ENCODE data around the gene LINGO3. TPM values are rescaled to one million over a fixed set of nuclear protein-coding genes. Genes with fewer than 3 reads are reported as not detected.

Gene LINGO3
- total and polyA plus RNA-seq, 2 of the 4 experiments (the other 2 are of a cell fraction) = not detected

- no peak overlapping the region for H4K91ac ChIP-seq (ENCODE audit: insufficient read depth, low read depth, low read length)
- H3K27ac ChIP-seq (ENCODE audit: insufficient read depth, low read length) = no peak overlapping the region
- no peaks in the 10 kb centered on the region for H3K9me3 ChIP-seq (ENCODE audit: control insufficient read depth, insufficient read depth, low read length)
- TF ChIP-seq POLR2A (IDR thresholded peaks at IDR 0.05; ENCODE audit: low read depth, low read length) (no peak), MAFK (IDR thresholded peaks at IDR 0.05; ENCODE audit: low read depth, low read length) (no peak), BHLHE40 (IDR thresholded peaks at IDR 0.05; ENCODE audit: low read depth, low read length) (no peak), MXI1 (IDR thresholded peaks at IDR 0.05; ENCODE audit: borderline replicate concordance, low read depth, low read length) (no peak), FOS (IDR thresholded peaks at IDR 0.05; ENCODE audit: low read depth, low read length) (no peak), ELK1 (IDR thresholded peaks at IDR 0.05; ENCODE audit: borderline replicate concordance, low read depth, low read length) (no peak), CTCF (conservative IDR thresholded peaks at IDR 0.05; ENCODE audit: low read depth, low read length) (no peak), NFE2L2 (IDR thresholded peaks at IDR 0.05; ENCODE audit: low read depth, low read length) (no peak), USF2 (IDR thresholded peaks at IDR 0.05; ENCODE audit: low read depth, low read length) (no peak), RAD21 (IDR thresholded peaks at IDR 0.05; ENCODE audit: low read length) (no peak), SMC3 (IDR thresholded peaks at IDR 0.05; ENCODE audit: low read depth, low read length) (no peak), CHD1 (IDR thresholded peaks at IDR 0.05; ENCODE audit: low read depth, low read length) (no peak), RFX5 (IDR thresholded peaks at IDR 0.05; ENCODE audit: low read depth, low read length) (no peak), RCOR1 (IDR thresholded peaks at IDR 0.05; ENCODE audit: insufficient replicate concordance, low read length) (no peak)
- no peak overlapping the region for H3K4me3 ChIP-seq (ENCODE audit: insufficient read depth, low read depth, low read length)
- no peak overlapping the region for H2BK120ac ChIP-seq (ENCODE audit: low read depth, low read length)
- peaks cover 11% of the 10 kb centered on the region for H3K4me1 ChIP-seq (ENCODE audit: control insufficient read depth, insufficient read depth, low read length)
- no peak overlapping the region for H3K18ac ChIP-seq (ENCODE audit: low read depth, low read length)
- no peak overlapping the region for H3K4me2 ChIP-seq (ENCODE audit: low read depth, low read length)
- WGBS, 2 experiments (ENCODE audit: extremely low coverage in 2 of 2, insufficient read length in 1 of 2) = 81% methylated on average over 11 of the region's 20 CpGs; no CpG with 5 or more reads in 1 of the 2 experiments
- DNase-seq (no peak), ATAC-seq (ENCODE audit: low read depth) (no peak)
- BruUV-seq (replicated peaks) = no TSS peak
- CTCF ChIA-PET = no interaction called here
- in situ Hi-C loops (cut with MboI; ENCODE audit: low sequenced_read_pairs) = no loop called here
- no peak overlapping the region for H2BK5ac ChIP-seq (ENCODE audit: low read depth, low read length, poor library complexity, severe bottlenecking)
- peaks cover 26% of the 10 kb centered on the region for H4K20me1 ChIP-seq (ENCODE audit: insufficient read depth, low read length)
- no peak overlapping the region for H2AK9ac ChIP-seq (replicated peaks; ENCODE audit: low read depth, low read length, poor library complexity)
- H3K9me1 ChIP-seq (ENCODE audit: insufficient read depth, low read length) = no peaks in the 10 kb centered on the region
- H3K27me3 ChIP-seq (ENCODE audit: control insufficient read depth, insufficient read depth, low read length) = peaks cover 52% of the 10 kb centered on the region
- no peak overlapping the region for H3K23ac ChIP-seq (ENCODE audit: low read depth, low read length)
- no peak overlapping the region for H3K14ac ChIP-seq (replicated peaks; ENCODE audit: low read depth, low read length)
- H2AFZ ChIP-seq (replicated peaks; ENCODE audit: low read length, poor library complexity) = peak overlapping the region; percentile 32
- H4K5ac ChIP-seq (ENCODE audit: low read depth, low read length) = no peak overlapping the region
- no peaks in the 10 kb centered on the region for H3K79me1 ChIP-seq (ENCODE audit: low read depth in 1 of 2, low read length in 2 of 2)
- no peak overlapping the region for H2AK5ac ChIP-seq (ENCODE audit: low read depth, low read length)
- no peak overlapping the region for H3K9ac ChIP-seq (ENCODE audit: low read depth, low read length)
- dilution Hi-C loops (cut with HindIII; ENCODE audit: low sequenced_read_pairs, unreplicated experiment) = no loop called here
- intact Hi-C loops (cut with micrococcal nuclease) = no loop called here
- no peak overlapping the region for H4K8ac ChIP-seq (ENCODE audit: low read depth in 2 of 2, low read length in 2 of 2)
- no peak overlapping the region for H3K4ac ChIP-seq (ENCODE audit: low read depth, low read length)
- H2BK15ac ChIP-seq (ENCODE audit: low read depth, low read length) = no peak overlapping the region
- no peaks in the 10 kb centered on the region for H3K36me3 ChIP-seq (ENCODE audit: control insufficient read depth, insufficient read depth, low read length)
- no peak overlapping the region for H3K56ac ChIP-seq (ENCODE audit: extremely low read depth, insufficient read depth, low read length)
- POLR2A ChIA-PET (ENCODE audit: unreplicated experiment) = no interaction called here
- H2BK20ac ChIP-seq (ENCODE audit: low read depth, low read length) = no peak overlapping the region
These were observed 21.4 kb downstream of the LINGO3 start for GRCh38 chr19:2286402-2287140.
